Neural progenitor cell (in vitro differentiated cells): ENCODE results near the gene MACROD2.

Experiments
- CTCF ChIP-seq: fragments of 200-600 bp; sonication (generic); IDR thresholded peaks from 2 replicates; pipeline ENCODE4 v1.5.1; 2017; ENCODE audit warnings: antibody characterized with exemption, mild to moderate bottlenecking
- EZH2phosphoT487 ChIP-seq: fragments of 200-600 bp; sonication (generic); IDR thresholded peaks from 2 replicates; pipeline ENCODE4 v1.6.1; 2017; ENCODE audit warnings: antibody characterized with exemption

GRCh38 chr20:14197097-14197496, 201.8 kb downstream of the MACROD2 start:
- TF ChIP-seq CTCF (no peak), EZH2phosphoT487 (no peak)
